ENCODE results near the gene LRP2BP. TPM values are rescaled to one million over a fixed set of nuclear protein-coding genes. Genes with fewer than 3 reads are reported as not detected.

The LRP2BP gene
- total RNA-seq, 4 donors from 2014 or later, result 1.7 to 5.5 (median 3.4) TPM

GRCh38 chr4:185341841-185342240 is 53.9 kb downstream of the LRP2BP start:
- Histone ChIP-seq H3K36me3 (peaks cover 0 to 59% (median 0%) of the 10 kb centered on the region in 3 donors), H3K27me3 (no peaks in the 10 kb centered on the region), H3K27ac (no peak overlapping the region), H3K4me1 (peaks cover 0 to 19% (median 0%) of the 10 kb centered on the region in 4 donors), H3K9me3 (peaks cover 0 to 6% (median 0%) of the 10 kb centered on the region in 4 donors), H3K4me3 (no peak overlapping the region)
- 94 to 96% methylated on average over 6 of the region's 6 CpGs for WGBS, 2 donors
- TF ChIP-seq POLR2A (IDR thresholded peaks at IDR 0.05) (no peak), EP300 (IDR thresholded peaks at IDR 0.05) (no peak)
- TF ChIP-seq, protein P1, sequence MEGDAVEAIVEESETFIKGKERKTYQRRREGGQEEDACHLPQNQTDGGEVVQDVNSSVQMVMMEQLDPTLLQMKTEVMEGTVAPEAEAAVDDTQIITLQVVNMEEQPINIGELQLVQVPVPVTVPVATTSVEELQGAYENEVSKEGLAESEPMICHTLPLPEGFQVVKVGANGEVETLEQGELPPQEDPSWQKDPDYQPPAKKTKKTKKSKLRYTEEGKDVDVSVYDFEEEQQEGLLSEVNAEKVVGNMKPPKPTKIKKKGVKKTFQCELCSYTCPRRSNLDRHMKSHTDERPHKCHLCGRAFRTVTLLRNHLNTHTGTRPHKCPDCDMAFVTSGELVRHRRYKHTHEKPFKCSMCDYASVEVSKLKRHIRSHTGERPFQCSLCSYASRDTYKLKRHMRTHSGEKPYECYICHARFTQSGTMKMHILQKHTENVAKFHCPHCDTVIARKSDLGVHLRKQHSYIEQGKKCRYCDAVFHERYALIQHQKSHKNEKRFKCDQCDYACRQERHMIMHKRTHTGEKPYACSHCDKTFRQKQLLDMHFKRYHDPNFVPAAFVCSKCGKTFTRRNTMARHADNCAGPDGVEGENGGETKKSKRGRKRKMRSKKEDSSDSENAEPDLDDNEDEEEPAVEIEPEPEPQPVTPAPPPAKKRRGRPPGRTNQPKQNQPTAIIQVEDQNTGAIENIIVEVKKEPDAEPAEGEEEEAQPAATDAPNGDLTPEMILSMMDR (IDR thresholded peaks at IDR 0.05), result no peak
- no peak for DNase-seq (ENCODE audit: low spot score in 2 of 2)

DNA sequence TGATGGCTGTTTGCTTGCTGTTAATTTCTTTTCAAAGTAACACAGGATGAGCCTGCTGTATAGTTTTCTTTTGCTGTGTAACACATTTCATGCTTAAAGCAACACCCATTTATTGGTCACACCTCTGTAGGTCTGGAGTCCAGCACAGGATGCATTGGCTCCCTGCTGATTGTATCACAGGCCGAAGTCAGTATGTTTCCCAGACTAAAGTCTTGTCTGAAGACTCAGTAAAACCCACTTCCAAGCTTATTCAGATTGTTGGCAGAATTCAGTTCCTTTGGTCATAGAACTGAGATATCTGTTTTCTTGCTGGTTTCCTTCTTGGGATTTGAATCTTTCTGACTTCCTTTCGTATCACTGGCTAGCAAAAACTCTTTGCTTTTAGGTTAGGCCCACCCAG is 54.3 kb downstream of the LRP2BP start:
- no peak for DNase-seq (ENCODE audit: low spot score in 2 of 2)
- H3K27ac ChIP-seq, result no peak overlapping the region
- H3K4me1 ChIP-seq, result peaks cover 0 to 19% (median 0%) of the 10 kb centered on the region in 4 donors
- H3K36me3 ChIP-seq, result peaks cover 0 to 56% (median 0%) of the 10 kb centered on the region in 3 donors
- no peaks in the 10 kb centered on the region for H3K27me3 ChIP-seq
- 89 to 98% methylated on average over 2 of the region's 2 CpGs for WGBS, 2 donors
- TF ChIP-seq, protein P1 (IDR thresholded peaks at IDR 0.05), result no peak
- TF ChIP-seq POLR2A (IDR thresholded peaks at IDR 0.05) (no peak), EP300 (IDR thresholded peaks at IDR 0.05) (no peak)
- no peak overlapping the region for H3K4me3 ChIP-seq
- H3K9me3 ChIP-seq, result peaks cover 0 to 6% (median 0%) of the 10 kb centered on the region in 4 donors

DNA sequence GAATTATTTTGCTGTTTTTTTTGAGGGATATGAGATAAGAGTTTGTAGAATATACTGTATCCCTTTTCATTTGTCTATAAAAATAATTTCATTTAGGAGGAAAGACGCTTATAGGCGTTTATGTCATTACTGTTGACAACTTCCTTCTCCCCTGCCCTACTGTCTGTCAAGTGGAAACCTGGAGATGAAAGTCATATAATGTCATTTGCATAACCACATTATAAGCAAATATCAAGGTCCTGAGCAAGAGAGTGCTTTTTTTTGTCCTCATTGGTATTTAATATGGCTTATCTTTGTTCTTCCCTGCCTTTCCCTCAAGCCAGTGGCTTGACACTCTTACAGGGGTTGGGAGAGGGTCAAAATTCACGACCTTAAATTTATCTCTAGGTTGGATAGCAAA is 55.8 kb downstream of the LRP2BP start:
- no peak overlapping the region for H3K4me3 ChIP-seq
- no peak for TF ChIP-seq POLR2A (IDR thresholded peaks at IDR 0.05)
- TF ChIP-seq, protein P1 (IDR thresholded peaks at IDR 0.05), result no peak
- no peak for TF ChIP-seq EP300 (IDR thresholded peaks at IDR 0.05)
- no peak overlapping the region for H3K27ac ChIP-seq
- peaks cover 0 to 13% (median 0%) of the 10 kb centered on the region in 4 donors for H3K4me1 ChIP-seq
- H3K9me3 ChIP-seq, result peaks cover 0 to 6% (median 0%) of the 10 kb centered on the region in 4 donors
- DNase-seq (ENCODE audit: low spot score in 2 of 2), result no peak
- 84 to 87% methylated on average over 3 of the region's 3 CpGs for WGBS, 2 donors
- H3K27me3 ChIP-seq, result no peaks in the 10 kb centered on the region
- H3K36me3 ChIP-seq, result peaks cover 0 to 57% (median 0%) of the 10 kb centered on the region in 3 donors

- Histone ChIP-seq H3K4me3 (no peak overlapping the region), H3K27me3 (no peaks in the 10 kb centered on the region), H3K27ac (no peak overlapping the region), H3K9me3 (peaks cover 0 to 6% (median 0%) of the 10 kb centered on the region in 4 donors), H3K36me3 (peaks cover 0 to 30% (median 0%) of the 10 kb centered on the region in 3 donors), H3K4me1 (no peaks in the 10 kb centered on the region)
- TF ChIP-seq, protein P1 (IDR thresholded peaks at IDR 0.05), result no peak
- TF ChIP-seq POLR2A (IDR thresholded peaks at IDR 0.05), result no peak
- no peak for TF ChIP-seq EP300 (IDR thresholded peaks at IDR 0.05)
- 95% methylated on average over 1 of the region's 1 CpG for WGBS, 2 donors
- no peak for DNase-seq (ENCODE audit: low spot score in 2 of 2)
Measured at GRCh38 chr4:185335579-185335978, 60.1 kb downstream of the LRP2BP start.

DNA sequence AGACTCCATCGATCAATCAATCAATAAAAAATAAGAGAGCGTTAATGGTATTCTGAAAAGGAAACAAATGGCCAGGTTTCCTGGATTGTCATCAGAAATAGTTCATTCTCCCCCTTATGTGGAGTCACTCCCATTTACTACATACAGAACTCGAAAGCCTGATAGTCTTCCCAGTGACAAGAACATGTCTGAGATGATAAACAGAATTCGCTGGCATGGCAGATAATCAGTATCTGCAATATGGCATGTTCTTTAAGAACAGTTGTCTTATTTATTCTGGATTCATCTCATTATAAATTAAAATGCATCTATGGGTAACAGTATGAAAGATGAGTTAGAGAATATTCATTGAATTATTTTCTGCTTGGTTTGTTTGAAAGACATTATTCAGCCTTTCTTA is 61.4 kb downstream of the LRP2BP start:
- peaks cover 0 to 6% (median 0%) of the 10 kb centered on the region in 4 donors for H3K9me3 ChIP-seq
- no peak overlapping the region for H3K4me3 ChIP-seq
- peaks cover 0 to 27% (median 0%) of the 10 kb centered on the region in 3 donors for H3K36me3 ChIP-seq
- H3K27me3 ChIP-seq, result no peaks in the 10 kb centered on the region
- H3K4me1 ChIP-seq, result no peaks in the 10 kb centered on the region
- TF ChIP-seq, protein P1 (IDR thresholded peaks at IDR 0.05), result no peak
- TF ChIP-seq POLR2A (IDR thresholded peaks at IDR 0.05) (no peak), EP300 (IDR thresholded peaks at IDR 0.05) (no peak)
- WGBS, 2 donors, result 92 to 94% methylated on average over 4 of the region's 4 CpGs
- H3K27ac ChIP-seq, result no peak overlapping the region
- no peak for DNase-seq (ENCODE audit: low spot score in 2 of 2)
